ENCODE results near the gene TBC1D5. TPM values are rescaled to one million over a fixed set of nuclear protein-coding genes. Genes with fewer than 3 reads are reported as not detected.
A peak's percentile ranks its signal among the peaks of the same experiment; 100 is the strongest.
"Not testable (repeated sequence)": the region's sequence is repeated elsewhere in the genome, so short reads cannot be mapped to it uniquely, and the experiment has no call there.

The TBC1D5 gene
- total and polyA plus RNA-seq, 8 donors, result 47.4 to 74.8 (median 55.3) TPM

DNA sequence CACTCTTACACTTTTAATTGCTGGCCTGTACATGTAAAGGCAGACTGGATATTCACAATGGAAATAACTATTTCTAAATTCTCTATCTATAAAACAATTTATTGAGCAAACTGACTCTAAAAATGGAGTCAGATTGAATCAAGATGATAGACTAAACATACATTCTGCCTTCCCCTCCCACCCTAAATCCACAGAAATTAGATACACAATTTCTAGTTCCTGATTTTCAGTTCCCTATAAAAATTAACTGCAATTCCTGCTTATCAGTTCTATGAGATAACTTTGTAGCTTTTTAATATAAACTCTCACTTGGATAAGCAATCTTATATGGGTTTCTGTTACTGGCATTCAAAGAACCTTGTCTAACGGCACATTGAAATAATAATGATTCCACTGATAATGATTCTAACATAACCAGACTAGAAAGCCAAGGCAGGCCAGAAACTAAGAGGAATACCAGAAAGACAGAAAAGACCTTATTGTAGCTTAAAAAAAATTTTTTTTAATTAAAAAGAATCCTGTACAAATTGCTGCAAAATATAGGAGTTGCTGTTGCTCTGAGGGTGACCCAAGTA is 33.1 kb downstream of the TBC1D5 start:
- DNase-seq, result no peak
- no peak overlapping the region for H3K27ac ChIP-seq
- no peaks in the 10 kb centered on the region for H3K27me3 ChIP-seq
- H3K36me3 ChIP-seq, result peaks cover 0 to 12% of the 10 kb centered on the region in 2 donors
- no peaks in the 10 kb centered on the region for H3K4me1 ChIP-seq
- H3K9me3 ChIP-seq, result peaks cover 0 to 9% of the 10 kb centered on the region in 2 donors
- ATAC-seq, result no peak
- TF ChIP-seq, protein P1, sequence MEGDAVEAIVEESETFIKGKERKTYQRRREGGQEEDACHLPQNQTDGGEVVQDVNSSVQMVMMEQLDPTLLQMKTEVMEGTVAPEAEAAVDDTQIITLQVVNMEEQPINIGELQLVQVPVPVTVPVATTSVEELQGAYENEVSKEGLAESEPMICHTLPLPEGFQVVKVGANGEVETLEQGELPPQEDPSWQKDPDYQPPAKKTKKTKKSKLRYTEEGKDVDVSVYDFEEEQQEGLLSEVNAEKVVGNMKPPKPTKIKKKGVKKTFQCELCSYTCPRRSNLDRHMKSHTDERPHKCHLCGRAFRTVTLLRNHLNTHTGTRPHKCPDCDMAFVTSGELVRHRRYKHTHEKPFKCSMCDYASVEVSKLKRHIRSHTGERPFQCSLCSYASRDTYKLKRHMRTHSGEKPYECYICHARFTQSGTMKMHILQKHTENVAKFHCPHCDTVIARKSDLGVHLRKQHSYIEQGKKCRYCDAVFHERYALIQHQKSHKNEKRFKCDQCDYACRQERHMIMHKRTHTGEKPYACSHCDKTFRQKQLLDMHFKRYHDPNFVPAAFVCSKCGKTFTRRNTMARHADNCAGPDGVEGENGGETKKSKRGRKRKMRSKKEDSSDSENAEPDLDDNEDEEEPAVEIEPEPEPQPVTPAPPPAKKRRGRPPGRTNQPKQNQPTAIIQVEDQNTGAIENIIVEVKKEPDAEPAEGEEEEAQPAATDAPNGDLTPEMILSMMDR (IDR thresholded peaks at IDR 0.05), result no peak
- no peak overlapping the region for H3K4me3 ChIP-seq
- intact Hi-C loops (cut with DNase I), result no loop called here

DNA sequence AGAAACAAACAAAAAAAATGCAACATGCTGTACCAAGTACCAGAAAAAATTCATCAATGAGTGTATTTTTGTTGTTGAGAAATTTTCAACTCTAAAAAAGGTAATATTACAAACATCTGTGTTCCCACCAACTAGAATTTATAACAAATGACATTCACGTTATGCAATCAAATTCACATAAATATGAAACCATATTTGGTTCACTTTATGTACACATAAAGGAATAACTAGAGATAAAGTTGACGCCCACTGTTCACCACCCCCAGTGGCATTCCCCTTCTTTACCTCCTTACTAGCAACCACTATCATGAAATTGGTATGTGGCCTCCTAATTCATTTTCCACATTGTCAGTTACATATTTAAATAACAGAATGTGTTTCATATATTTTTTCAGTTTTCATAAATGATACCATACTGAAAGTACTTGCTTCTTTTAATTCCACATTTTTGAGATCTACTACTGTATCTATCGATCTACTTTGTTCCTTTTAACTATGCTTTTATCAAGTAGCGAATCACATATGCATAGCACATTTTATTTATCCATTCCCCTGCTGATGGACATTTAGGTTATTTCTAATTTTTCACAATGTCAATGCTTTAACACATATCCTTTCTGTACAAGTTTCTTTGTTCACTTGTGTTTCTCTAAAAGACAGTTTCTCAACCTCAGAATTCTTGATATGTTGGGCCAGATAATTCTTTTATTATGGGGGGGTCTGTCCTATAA is 34.5 kb downstream of the TBC1D5 start:
- H3K4me3 ChIP-seq, result no peak overlapping the region
- H3K27me3 ChIP-seq, result no peaks in the 10 kb centered on the region
- H3K27ac ChIP-seq, result no peak overlapping the region
- intact Hi-C loops (cut with DNase I), result no loop called here
- ATAC-seq (no peak), DNase-seq (no peak)
- H3K4me1 ChIP-seq, result no peaks in the 10 kb centered on the region
- peaks cover 0 to 2% of the 10 kb centered on the region in 2 donors for H3K9me3 ChIP-seq
- H3K36me3 ChIP-seq, result peaks cover 0 to 4% of the 10 kb centered on the region in 2 donors
- TF ChIP-seq, protein P1 (IDR thresholded peaks at IDR 0.05), result no peak

DNA sequence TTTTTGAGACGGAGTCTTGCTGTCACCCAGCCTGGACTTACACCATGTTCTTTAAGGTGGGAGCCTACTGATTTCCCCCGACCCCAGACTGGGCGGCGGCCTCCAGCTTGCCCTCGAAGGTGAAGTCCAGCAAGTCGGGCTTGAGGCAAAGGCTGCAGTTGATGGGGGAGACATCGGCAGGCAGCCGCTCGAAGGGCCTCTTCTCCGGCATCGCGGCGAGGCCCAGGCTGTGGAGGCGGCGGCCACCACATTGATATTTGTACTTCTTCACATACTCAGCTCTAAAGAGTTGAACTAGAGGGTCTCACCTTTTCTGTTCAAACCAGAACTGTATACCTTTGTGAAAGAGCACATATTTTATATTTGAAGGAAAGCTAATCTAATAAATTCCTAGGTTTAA is 36.4 kb downstream of the TBC1D5 start:
- intact Hi-C loops (cut with DNase I); H3K9me3 ChIP-seq; H3K27me3 ChIP-seq; H3K27ac ChIP-seq; H3K36me3 ChIP-seq; ATAC-seq; DNase-seq; H3K4me3 ChIP-seq; H3K4me1 ChIP-seq: not testable (repeated sequence)

- ATAC-seq; H3K36me3 ChIP-seq; H3K27ac ChIP-seq; intact Hi-C loops (cut with DNase I); H3K4me1 ChIP-seq; H3K9me3 ChIP-seq; DNase-seq; H3K4me3 ChIP-seq; H3K27me3 ChIP-seq: not testable (repeated sequence)
Observed at GRCh38 chr3:17699815-17700214, 42.6 kb downstream of the TBC1D5 start.

GRCh38 chr3:17695665-17696064 is 46.8 kb downstream of the TBC1D5 start:
- H3K9me3 ChIP-seq; H3K27me3 ChIP-seq; H3K27ac ChIP-seq; ATAC-seq; H3K4me1 ChIP-seq; intact Hi-C loops (cut with DNase I); DNase-seq; H3K36me3 ChIP-seq; H3K4me3 ChIP-seq: not testable (repeated sequence)

GRCh38 chr3:17693670-17693999 is 48.8 kb downstream of the TBC1D5 start:
- H3K27ac ChIP-seq; H3K36me3 ChIP-seq; DNase-seq; intact Hi-C loops (cut with DNase I); H3K4me3 ChIP-seq; H3K4me1 ChIP-seq; ATAC-seq; H3K9me3 ChIP-seq; H3K27me3 ChIP-seq: not testable (repeated sequence)

- H3K4me3 ChIP-seq; H3K4me1 ChIP-seq; H3K9me3 ChIP-seq; H3K36me3 ChIP-seq; H3K27ac ChIP-seq; ATAC-seq; intact Hi-C loops (cut with DNase I); H3K27me3 ChIP-seq: not testable (repeated sequence)
- peak in 1 of 4 donors; percentile 56 for DNase-seq
Observed at GRCh38 chr3:17692846-17693669, 49.4 kb downstream of the TBC1D5 start.
